HEK293 (cell line): Measurements from ENCODE around the gene ENAM.

Source experiments
- ZFP41 ChIP-seq: fragments of 450-650 bp; formaldehyde crosslinking; IDR thresholded peaks from 2 replicates; pipeline ENCODE4 v1.5.1; 2016; ENCODE audit warnings: missing biosample characterization, missing genetic modification characterization, borderline replicate concordance
- ZNF302 ChIP-seq: fragments of 450-650 bp; formaldehyde crosslinking; IDR thresholded peaks from 2 replicates; pipeline ENCODE4 v1.5.1; 2016; ENCODE audit warnings: missing biosample characterization, missing genetic modification characterization, low read depth
- TF ChIP-seq, protein P1 (sequence below): fragments of 450-650 bp; formaldehyde crosslinking; optimal IDR thresholded peaks from 2 replicates; pipeline ENCODE3; 2016; ENCODE audit warnings: missing biosample characterization, mild to moderate bottlenecking, missing genetic modification characterization
- TF ChIP-seq, protein P2 (sequence below): fragments of 450-650 bp; formaldehyde crosslinking; IDR thresholded peaks from 2 replicates; pipeline ENCODE4 v1.5.1; 2016; ENCODE audit warnings: missing biosample characterization, missing genetic modification characterization
- TF ChIP-seq, protein P3 (sequence below): fragments of 450-650 bp; formaldehyde crosslinking; IDR thresholded peaks from 2 replicates; pipeline ENCODE4 v1.5.1; 2016; ENCODE audit warnings: missing biosample characterization, missing genetic modification characterization

DNA sequence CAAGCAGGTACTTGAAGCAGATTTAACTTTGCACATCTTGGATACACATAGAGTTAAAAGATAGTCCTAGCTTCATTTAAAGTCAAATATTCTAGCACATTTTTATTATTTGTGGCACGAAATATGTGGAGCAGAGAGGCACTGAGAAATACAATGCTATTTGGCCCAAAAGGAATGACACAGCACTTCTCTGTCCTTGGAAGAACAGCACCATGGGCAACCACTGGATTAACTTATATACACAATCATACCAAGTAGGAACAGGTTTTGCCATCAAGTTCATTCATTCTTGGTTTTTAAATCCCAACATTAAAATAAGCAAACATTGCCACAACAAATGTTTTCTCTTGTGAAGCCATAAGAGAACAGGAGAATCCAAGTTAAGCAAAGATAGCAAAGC is 924 bp upstream of the ENAM start:
- TF ChIP-seq ZFP41 (no peak), ZNF302 (tag by site-specific recombination) (no peak)
- TF ChIP-seq, protein P1, sequence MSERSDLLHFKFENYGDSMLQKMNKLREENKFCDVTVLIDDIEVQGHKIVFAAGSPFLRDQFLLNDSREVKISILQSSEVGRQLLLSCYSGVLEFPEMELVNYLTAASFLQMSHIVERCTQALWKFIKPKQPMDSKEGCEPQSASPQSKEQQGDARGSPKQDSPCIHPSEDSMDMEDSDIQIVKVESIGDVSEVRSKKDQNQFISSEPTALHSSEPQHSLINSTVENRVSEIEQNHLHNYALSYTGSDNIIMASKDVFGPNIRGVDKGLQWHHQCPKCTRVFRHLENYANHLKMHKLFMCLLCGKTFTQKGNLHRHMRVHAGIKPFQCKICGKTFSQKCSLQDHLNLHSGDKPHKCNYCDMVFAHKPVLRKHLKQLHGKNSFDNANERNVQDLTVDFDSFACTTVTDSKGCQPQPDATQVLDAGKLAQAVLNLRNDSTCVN (tag by site-specific recombination) = no peak
- TF ChIP-seq, protein P2, sequence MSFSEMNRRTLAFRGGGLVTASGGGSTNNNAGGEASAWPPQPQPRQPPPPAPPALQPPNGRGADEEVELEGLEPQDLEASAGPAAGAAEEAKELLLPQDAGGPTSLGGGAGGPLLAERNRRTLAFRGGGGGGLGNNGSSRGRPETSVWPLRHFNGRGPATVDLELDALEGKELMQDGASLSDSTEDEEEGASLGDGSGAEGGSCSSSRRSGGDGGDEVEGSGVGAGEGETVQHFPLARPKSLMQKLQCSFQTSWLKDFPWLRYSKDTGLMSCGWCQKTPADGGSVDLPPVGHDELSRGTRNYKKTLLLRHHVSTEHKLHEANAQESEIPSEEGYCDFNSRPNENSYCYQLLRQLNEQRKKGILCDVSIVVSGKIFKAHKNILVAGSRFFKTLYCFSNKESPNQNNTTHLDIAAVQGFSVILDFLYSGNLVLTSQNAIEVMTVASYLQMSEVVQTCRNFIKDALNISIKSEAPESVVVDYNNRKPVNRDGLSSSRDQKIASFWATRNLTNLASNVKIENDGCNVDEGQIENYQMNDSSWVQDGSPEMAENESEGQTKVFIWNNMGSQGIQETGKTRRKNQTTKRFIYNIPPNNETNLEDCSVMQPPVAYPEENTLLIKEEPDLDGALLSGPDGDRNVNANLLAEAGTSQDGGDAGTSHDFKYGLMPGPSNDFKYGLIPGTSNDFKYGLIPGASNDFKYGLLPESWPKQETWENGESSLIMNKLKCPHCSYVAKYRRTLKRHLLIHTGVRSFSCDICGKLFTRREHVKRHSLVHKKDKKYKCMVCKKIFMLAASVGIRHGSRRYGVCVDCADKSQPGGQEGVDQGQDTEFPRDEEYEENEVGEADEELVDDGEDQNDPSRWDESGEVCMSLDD (tag by site-specific recombination) = no peak
- TF ChIP-seq, protein P3, sequence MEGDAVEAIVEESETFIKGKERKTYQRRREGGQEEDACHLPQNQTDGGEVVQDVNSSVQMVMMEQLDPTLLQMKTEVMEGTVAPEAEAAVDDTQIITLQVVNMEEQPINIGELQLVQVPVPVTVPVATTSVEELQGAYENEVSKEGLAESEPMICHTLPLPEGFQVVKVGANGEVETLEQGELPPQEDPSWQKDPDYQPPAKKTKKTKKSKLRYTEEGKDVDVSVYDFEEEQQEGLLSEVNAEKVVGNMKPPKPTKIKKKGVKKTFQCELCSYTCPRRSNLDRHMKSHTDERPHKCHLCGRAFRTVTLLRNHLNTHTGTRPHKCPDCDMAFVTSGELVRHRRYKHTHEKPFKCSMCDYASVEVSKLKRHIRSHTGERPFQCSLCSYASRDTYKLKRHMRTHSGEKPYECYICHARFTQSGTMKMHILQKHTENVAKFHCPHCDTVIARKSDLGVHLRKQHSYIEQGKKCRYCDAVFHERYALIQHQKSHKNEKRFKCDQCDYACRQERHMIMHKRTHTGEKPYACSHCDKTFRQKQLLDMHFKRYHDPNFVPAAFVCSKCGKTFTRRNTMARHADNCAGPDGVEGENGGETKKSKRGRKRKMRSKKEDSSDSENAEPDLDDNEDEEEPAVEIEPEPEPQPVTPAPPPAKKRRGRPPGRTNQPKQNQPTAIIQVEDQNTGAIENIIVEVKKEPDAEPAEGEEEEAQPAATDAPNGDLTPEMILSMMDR = no peak
